Endodermal cell (in vitro differentiated cells): ENCODE data around the gene CSNK1G1. TPM values are rescaled to one million over a fixed set of nuclear protein-coding genes. Genes with fewer than 3 reads are reported as not detected.

Experiments
- DNase-seq: peaks from one replicate; pipeline ENCODE4 v3.0.0-alpha.2; 2017
- H3K27ac ChIP-seq: 2 replicates; pipeline ENCODE4 v1.5.1; 2013; ENCODE audit warnings: mild to moderate bottlenecking, low read depth, low read length, moderate library complexity
- H3K27me3 ChIP-seq: 2 replicates; pipeline ENCODE4 v1.6.1; 2013; ENCODE audit warnings: mild to moderate bottlenecking, low read length, moderate library complexity; ENCODE audit not compliant: insufficient read depth, control insufficient read depth, poor library complexity, severe bottlenecking
- H3K36me3 ChIP-seq: 2 replicates; pipeline ENCODE4 v1.7.0; 2013; ENCODE audit warnings: mild to moderate bottlenecking, low read length, moderate library complexity; ENCODE audit not compliant: control insufficient read depth, insufficient read depth
- H3K4me1 ChIP-seq: one replicate; pipeline ENCODE4 v1.7.0; 2013; ENCODE audit warnings: low read length; ENCODE audit not compliant: control insufficient read depth, insufficient read depth
- H3K4me3 ChIP-seq: 2 replicates; pipeline ENCODE4 v1.5.1; 2013; ENCODE audit warnings: mild to moderate bottlenecking, low read length, moderate library complexity
- H3K9ac ChIP-seq: 2 replicates; pipeline ENCODE4 v1.6.1; 2013; ENCODE audit warnings: mild to moderate bottlenecking, low read length, moderate library complexity; ENCODE audit not compliant: poor library complexity, severe bottlenecking; ENCODE audit errors: extremely low read depth
- H3K9me3 ChIP-seq: 2 replicates; pipeline ENCODE4 v1.6.1; 2013; ENCODE audit warnings: mild to moderate bottlenecking, low read length, moderate library complexity; ENCODE audit not compliant: control insufficient read depth
- H3K27ac Mint-ChIP-seq: 2 replicates; pipeline ENCODE4 v1.8.0; 2020; ENCODE audit warnings: mixed read lengths
- H3K27me3 Mint-ChIP-seq: 2 replicates; pipeline ENCODE4 v1.8.0; 2021; ENCODE audit warnings: mild to moderate bottlenecking, mixed read lengths; ENCODE audit not compliant: insufficient read depth
- H3K36me3 Mint-ChIP-seq: 2 replicates; pipeline ENCODE4 v1.8.0; 2020; ENCODE audit warnings: low read depth, mixed read lengths
- H3K4me1 Mint-ChIP-seq: 2 replicates; pipeline ENCODE4 v1.8.0; 2020; ENCODE audit warnings: mixed read lengths
- H3K4me3 Mint-ChIP-seq: 2 replicates; pipeline ENCODE4 v1.8.0; 2020; ENCODE audit warnings: mild to moderate bottlenecking, moderate library complexity, mixed read lengths
- H3K9me3 Mint-ChIP-seq: 2 replicates; pipeline ENCODE4 v1.8.0; 2020; ENCODE audit warnings: mild to moderate bottlenecking, mixed read lengths
- WGBS, 2 experiments: methylation state at CpG; one replicate each; pipeline versions ENCODE4 v1.1.5 to v1.1.7; 2013; ENCODE audit warnings: missing lambda C conversion rate in 2 of 2, mixed read lengths in 1 of 2; ENCODE audit not compliant: insufficient coverage in 1 of 2, insufficient read length in 1 of 2; 5-methylcytosine and 5-hydroxymethylcytosine counted together
- total RNA-seq, 2 donors: library from RNA; stranded (reverse); fragmentation: NEBNext Ultra II Directional in 1 of 2; extraction: Animal tissue kit (Norgen Biotek cat#: 25700) in 1 of 2; gene quantifications; 2 replicates in 1 of 2; 3 replicates in 1 of 2; pipeline ENCODE4 v1.2.1, GENCODE V29; 2021
- TF ChIP-seq, protein P1 (sequence below): fragments of 200-600 bp; sonication (generic); conservative IDR thresholded peaks from 2 replicates; pipeline ENCODE4 v1.5.0; 2021; ENCODE audit warnings: antibody characterized with exemption, mild to moderate bottlenecking

CSNK1G1 gene
- total RNA-seq, 2 donors from 2014 or later = 24.5 to 31.4 TPM

DNA sequence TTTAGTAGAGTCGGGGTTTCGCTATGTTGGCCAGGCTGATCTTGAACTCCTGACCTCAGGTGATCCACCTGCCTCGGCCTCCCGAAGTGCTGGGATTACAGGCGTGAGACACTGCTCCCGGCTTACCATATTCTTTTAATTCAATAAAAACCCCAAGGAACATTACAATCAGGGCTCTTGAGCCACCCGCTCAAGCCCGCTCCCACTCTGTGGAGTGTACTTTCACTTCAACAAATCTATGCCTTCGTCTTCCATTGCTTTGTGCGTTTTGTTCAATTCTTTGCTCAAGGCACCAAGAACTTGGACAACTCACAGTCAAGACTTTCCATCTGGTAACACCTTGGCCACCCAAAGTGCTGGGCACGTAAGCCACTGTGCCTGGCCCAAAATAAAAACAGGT is 130.2 kb downstream of the CSNK1G1 start:
- no peak for DNase-seq
- Mint-ChIP-seq H3K27me3 (no peaks in the 10 kb centered on the region), H3K36me3 (peaks cover 23% of the 10 kb centered on the region), H3K9me3 (peaks cover 7% of the 10 kb centered on the region), H3K4me1 (peaks cover 7% of the 10 kb centered on the region), H3K27ac (no peak overlapping the region), H3K4me3 (no peak overlapping the region)
- H3K4me3 ChIP-seq = no peak overlapping the region
- no peak overlapping the region for H3K9ac ChIP-seq
- WGBS, 2 experiments = 94 to 97% methylated on average over 11 of the region's 11 CpGs
- H3K27ac ChIP-seq = no peak overlapping the region
- H3K27me3 ChIP-seq = no peaks in the 10 kb centered on the region
- no peaks in the 10 kb centered on the region for H3K36me3 ChIP-seq
- H3K9me3 ChIP-seq = peaks cover 10% of the 10 kb centered on the region
- H3K4me1 ChIP-seq = no peaks in the 10 kb centered on the region
- TF ChIP-seq, protein P1, sequence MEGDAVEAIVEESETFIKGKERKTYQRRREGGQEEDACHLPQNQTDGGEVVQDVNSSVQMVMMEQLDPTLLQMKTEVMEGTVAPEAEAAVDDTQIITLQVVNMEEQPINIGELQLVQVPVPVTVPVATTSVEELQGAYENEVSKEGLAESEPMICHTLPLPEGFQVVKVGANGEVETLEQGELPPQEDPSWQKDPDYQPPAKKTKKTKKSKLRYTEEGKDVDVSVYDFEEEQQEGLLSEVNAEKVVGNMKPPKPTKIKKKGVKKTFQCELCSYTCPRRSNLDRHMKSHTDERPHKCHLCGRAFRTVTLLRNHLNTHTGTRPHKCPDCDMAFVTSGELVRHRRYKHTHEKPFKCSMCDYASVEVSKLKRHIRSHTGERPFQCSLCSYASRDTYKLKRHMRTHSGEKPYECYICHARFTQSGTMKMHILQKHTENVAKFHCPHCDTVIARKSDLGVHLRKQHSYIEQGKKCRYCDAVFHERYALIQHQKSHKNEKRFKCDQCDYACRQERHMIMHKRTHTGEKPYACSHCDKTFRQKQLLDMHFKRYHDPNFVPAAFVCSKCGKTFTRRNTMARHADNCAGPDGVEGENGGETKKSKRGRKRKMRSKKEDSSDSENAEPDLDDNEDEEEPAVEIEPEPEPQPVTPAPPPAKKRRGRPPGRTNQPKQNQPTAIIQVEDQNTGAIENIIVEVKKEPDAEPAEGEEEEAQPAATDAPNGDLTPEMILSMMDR = no peak

DNA sequence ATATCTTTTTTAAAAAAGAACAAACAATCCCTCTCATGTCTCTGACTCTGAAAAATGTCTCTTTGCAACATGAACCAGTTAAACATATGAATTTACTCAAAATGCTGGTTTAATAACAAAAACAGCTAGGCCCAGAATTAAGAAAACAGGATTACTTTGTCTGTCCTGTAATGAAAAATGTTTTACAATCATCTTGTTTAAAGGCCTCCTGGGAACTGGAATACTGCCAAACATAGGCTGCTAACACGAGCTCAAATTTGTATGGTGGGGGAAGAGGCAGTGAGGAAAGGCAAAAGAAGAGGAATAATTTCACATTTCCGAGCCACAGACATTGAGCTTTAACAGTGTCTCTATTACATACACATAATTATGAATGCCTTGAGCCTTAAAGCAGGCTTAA is 131.5 kb downstream of the CSNK1G1 start:
- DNase-seq = no peak
- Mint-ChIP-seq H3K9me3 (peaks cover 7% of the 10 kb centered on the region), H3K27ac (peak overlapping the region; percentile 8), H3K4me3 (no peak overlapping the region), H3K27me3 (no peaks in the 10 kb centered on the region), H3K4me1 (peaks cover 7% of the 10 kb centered on the region), H3K36me3 (peaks cover 23% of the 10 kb centered on the region)
- H3K36me3 ChIP-seq = no peaks in the 10 kb centered on the region
- WGBS, 2 experiments = 54% methylated on average over 2 of the region's 2 CpGs; no CpG with 5 or more reads in 1 of the 2 experiments
- TF ChIP-seq, protein P1 = no peak
- H3K27me3 ChIP-seq = no peaks in the 10 kb centered on the region
- peaks cover 10% of the 10 kb centered on the region for H3K9me3 ChIP-seq
- H3K9ac ChIP-seq = no peak overlapping the region
- H3K4me3 ChIP-seq = no peak overlapping the region
- no peaks in the 10 kb centered on the region for H3K4me1 ChIP-seq
- H3K27ac ChIP-seq = no peak overlapping the region

DNA sequence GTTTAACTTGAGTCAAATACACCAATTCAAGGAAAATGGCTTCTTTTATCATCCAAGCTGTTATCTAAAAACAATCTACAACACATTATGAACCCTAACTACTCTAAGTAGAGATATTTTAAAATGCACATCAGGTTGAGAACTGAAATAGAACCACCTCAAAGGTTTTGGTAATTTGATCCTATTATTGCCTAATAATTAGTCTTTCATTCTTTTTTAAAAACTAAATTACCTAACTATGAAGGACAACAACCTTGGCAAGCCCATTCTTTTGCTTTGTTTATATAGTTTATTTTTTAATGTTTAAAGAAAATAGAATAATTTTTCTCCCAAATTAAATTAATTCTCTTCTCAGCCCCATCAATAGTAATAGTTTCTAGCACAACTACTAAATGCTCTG is 132.1 kb downstream of the CSNK1G1 start:
- no peak overlapping the region for H3K4me3 Mint-ChIP-seq
- no peak overlapping the region for H3K27ac Mint-ChIP-seq
- no peak for DNase-seq
- H3K27me3 Mint-ChIP-seq = no peaks in the 10 kb centered on the region
- Histone ChIP-seq H3K36me3 (no peaks in the 10 kb centered on the region), H3K4me1 (no peaks in the 10 kb centered on the region), H3K9me3 (peaks cover 10% of the 10 kb centered on the region), H3K9ac (no peak overlapping the region), H3K4me3 (no peak overlapping the region), H3K27ac (no peak overlapping the region), H3K27me3 (no peaks in the 10 kb centered on the region)
- H3K36me3 Mint-ChIP-seq = peaks cover 20% of the 10 kb centered on the region
- H3K9me3 Mint-ChIP-seq = peaks cover 7% of the 10 kb centered on the region
- H3K4me1 Mint-ChIP-seq = peaks cover 7% of the 10 kb centered on the region
- TF ChIP-seq, protein P1 = no peak
